Neutrophil (primary cell): ENCODE results near the gene OLFM3.

ENCODE experiments used
- H3K27ac ChIP-seq: fragments of 200-600 bp; sonication (generic); 2 replicates; pipeline ENCODE4 v1.5.1; 2016; ENCODE audit warnings: mild to moderate bottlenecking, moderate library complexity
- H3K27me3 ChIP-seq: fragments of 200-600 bp; sonication (generic); 2 replicates; pipeline ENCODE4 v1.6.0; 2016; ENCODE audit warnings: mild to moderate bottlenecking
- H3K36me3 ChIP-seq: fragments of 200-600 bp; sonication (generic); 2 replicates; pipeline ENCODE4 v1.5.1; 2017
- H3K4me1 ChIP-seq, 2 experiments: fragments of 200-600 bp in 1 of 2; sonication (generic) in 1 of 2; 1 replicate in 1 of 2; 2 replicates in 1 of 2; pipeline versions ENCODE4 v1.5.1 to v1.6.1; 2013 to 2016; ENCODE audit warnings: low read depth in 1 of 2, low read length in 1 of 2, mild to moderate bottlenecking in 1 of 2, moderate library complexity in 1 of 2; ENCODE audit not compliant: control insufficient read depth in 1 of 2, insufficient read depth in 1 of 2
- H3K4me3 ChIP-seq, 2 experiments: fragments of 200-600 bp in 1 of 2; sonication (generic) in 1 of 2; 1 replicate in 1 of 2; 2 replicates in 1 of 2; pipeline ENCODE4 v1.5.1; 2013 to 2016; ENCODE audit warnings: low read depth in 1 of 2, low read length in 1 of 2, mild to moderate bottlenecking in 1 of 2, moderate library complexity in 1 of 2
- H3K9me3 ChIP-seq: fragments of 200-600 bp; sonication (generic); 2 replicates; pipeline ENCODE4 v1.5.1; 2016
- TF ChIP-seq, protein P1 (sequence below): fragments of 200-600 bp; sonication (generic); IDR thresholded peaks from 2 replicates; pipeline ENCODE4 v1.5.1; 2016; ENCODE audit warnings: antibody characterized with exemption

The OLFM3 gene

DNA sequence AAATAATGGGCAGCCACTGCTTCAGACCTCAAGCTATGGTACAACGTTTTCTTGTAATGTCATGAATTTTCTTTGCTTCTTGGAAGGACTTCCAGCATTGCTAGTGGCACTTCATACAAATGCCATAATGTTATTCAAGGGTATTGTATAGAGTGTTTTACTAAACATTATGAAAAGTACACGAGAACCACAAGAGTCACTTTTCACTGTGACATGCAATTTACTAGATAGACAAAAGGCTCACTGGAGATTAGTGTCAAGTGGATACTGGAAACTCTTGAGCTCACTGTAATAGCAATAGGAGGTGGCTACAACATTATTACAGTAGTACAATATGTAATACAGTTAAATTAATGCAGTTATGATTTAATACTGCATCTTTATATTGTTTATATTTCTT is 5.3 kb upstream of the OLFM3 start:
- Histone ChIP-seq H3K4me1 (no peaks in the 10 kb centered on the region), H3K4me3 (no peak overlapping the region), H3K36me3 (no peaks in the 10 kb centered on the region), H3K27ac (no peak overlapping the region), H3K9me3 (no peaks in the 10 kb centered on the region), H3K27me3 (peaks cover 8% of the 10 kb centered on the region)
- TF ChIP-seq, protein P1, sequence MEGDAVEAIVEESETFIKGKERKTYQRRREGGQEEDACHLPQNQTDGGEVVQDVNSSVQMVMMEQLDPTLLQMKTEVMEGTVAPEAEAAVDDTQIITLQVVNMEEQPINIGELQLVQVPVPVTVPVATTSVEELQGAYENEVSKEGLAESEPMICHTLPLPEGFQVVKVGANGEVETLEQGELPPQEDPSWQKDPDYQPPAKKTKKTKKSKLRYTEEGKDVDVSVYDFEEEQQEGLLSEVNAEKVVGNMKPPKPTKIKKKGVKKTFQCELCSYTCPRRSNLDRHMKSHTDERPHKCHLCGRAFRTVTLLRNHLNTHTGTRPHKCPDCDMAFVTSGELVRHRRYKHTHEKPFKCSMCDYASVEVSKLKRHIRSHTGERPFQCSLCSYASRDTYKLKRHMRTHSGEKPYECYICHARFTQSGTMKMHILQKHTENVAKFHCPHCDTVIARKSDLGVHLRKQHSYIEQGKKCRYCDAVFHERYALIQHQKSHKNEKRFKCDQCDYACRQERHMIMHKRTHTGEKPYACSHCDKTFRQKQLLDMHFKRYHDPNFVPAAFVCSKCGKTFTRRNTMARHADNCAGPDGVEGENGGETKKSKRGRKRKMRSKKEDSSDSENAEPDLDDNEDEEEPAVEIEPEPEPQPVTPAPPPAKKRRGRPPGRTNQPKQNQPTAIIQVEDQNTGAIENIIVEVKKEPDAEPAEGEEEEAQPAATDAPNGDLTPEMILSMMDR: no peak

DNA sequence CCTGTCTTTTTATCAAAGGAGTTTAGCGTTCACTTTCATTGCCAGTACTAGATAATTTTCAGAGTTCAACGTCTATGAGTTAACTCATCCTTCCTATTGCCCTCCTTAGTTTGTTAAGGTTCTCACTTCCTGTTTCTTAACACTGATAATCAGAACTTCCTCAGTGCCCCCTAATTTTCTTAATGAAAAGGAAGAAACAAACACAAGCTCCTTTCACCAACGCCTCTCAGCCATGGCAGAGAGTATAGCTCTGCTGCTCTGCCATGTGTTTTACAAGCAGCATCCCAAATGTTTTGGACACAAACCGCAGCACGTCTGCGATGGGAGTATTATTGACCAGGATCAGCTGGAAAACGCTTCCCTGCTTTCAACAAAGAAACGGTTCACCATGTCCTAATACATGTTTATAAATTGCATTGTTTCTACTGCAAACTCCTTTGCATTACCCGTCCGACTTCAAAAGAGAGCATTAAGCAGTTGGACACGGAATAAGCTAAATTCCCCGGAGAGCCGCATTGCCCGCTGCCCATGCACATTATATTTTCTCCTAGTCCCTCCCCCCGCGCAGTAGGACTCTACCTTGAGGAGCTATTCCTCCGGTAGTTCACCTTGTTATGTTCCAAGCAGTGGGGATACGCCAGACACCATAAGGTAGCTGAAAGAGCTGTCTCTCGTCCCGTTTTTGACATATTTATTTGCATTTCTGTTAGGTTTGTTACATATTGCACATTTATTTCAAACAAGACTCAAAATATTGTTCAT is 561 bp downstream of the OLFM3 start:
- Histone ChIP-seq H3K4me1 (no peaks in the 10 kb centered on the region), H3K27me3 (peaks cover 23% of the 10 kb centered on the region), H3K4me3 (no peak overlapping the region), H3K36me3 (no peaks in the 10 kb centered on the region), H3K27ac (no peak overlapping the region), H3K9me3 (no peaks in the 10 kb centered on the region)
- TF ChIP-seq, protein P1: no peak

DNA sequence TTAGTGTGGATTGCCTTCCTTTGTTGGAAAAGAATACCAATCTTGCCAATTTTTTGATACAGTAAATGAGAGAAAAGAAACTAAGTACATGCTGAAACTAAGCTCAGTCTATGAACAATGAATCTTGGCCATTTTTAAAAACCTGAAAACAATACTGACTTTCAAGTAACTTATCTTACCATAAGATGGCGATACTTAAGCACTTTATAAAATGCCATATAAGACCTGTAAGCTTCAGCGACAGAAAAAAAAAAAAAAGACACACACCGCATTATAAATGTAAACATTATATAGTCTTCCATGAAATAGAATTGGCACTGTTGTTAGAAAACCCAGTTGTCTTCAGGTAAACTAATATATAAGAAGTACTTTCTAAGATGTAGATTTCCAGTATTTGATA is 3.0 kb downstream of the OLFM3 start:
- Histone ChIP-seq H3K4me3 (no peak overlapping the region), H3K4me1 (no peaks in the 10 kb centered on the region), H3K27me3 (peaks cover 23% of the 10 kb centered on the region), H3K36me3 (no peaks in the 10 kb centered on the region), H3K27ac (no peak overlapping the region), H3K9me3 (no peaks in the 10 kb centered on the region)
- TF ChIP-seq, protein P1: no peak

DNA sequence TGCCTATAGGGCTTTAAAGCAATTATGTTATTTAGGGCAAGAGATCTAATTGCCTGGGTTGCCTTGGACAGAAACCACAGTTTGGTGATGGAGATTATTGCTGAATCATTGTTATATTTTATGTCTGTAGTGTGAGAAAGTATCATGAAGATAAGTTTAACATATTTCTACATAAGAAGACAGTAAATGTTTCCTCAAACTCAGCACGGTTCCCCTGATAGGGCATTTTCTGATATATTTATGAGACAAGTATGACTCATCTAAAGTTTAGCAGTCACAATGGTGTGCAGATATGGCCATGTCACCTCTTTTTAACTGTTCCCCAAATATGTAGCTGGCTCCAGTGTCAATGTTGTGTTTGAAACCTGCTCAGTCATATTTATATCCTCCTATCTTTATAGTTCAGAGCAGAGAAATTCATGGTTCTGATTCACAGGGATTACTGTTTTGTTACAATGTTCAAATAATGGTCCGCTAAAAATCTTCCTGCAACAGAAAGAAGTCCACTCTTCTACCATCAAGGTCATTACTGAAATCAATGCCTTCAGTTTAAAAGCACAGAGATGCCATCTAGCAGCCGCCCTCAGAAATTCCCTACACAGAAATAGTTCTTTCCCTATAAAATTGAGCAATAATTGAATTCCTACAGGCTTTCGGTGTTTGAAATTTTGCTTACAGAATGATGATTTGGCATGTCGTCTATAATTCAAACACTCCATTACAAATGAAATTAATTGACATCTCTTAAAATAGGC is 3.7 kb downstream of the OLFM3 start:
- H3K4me3 ChIP-seq: no peak overlapping the region
- H3K36me3 ChIP-seq: no peaks in the 10 kb centered on the region
- no peak overlapping the region for H3K27ac ChIP-seq
- TF ChIP-seq, protein P1: no peak
- no peaks in the 10 kb centered on the region for H3K9me3 ChIP-seq
- H3K27me3 ChIP-seq: peaks cover 23% of the 10 kb centered on the region
- H3K4me1 ChIP-seq: no peaks in the 10 kb centered on the region

DNA sequence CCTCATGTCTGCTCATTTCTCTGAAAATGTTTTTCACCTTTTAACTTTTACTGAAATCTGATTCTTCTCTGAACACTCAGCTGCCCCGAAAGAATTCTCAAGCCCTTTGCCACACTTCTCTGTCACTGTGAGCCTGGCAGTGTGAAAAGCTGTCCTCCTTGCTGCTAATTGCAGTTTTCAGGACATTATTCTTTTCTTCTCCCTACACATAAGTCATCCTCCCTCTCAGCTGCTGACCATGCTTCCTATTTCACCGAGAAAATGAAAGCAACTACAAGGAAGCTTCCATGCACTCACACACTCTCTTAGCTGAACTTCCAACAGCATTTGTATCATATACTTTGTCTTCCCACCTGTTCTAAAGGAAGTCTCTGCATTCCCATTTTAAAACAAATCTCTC is 15.8 kb downstream of the OLFM3 start:
- H3K36me3 ChIP-seq: no peaks in the 10 kb centered on the region
- H3K9me3 ChIP-seq: no peaks in the 10 kb centered on the region

More for the DNA sequence above, 15.8 kb downstream of the OLFM3 start:
- Histone ChIP-seq H3K27ac (no peak overlapping the region), H3K27me3 (no peaks in the 10 kb centered on the region), H3K4me3 (no peak overlapping the region), H3K4me1 (no peaks in the 10 kb centered on the region)
- TF ChIP-seq, protein P1: no peak
